CD8-positive, alpha-beta memory T cell (primary cell): ENCODE results near the gene SSPN. TPM values are rescaled to one million over a fixed set of nuclear protein-coding genes. Genes with fewer than 3 reads are reported as not detected.

Experiments
- polyA plus RNA-seq: library from polyadenylated mRNA; unstranded; fragments of 300-500 nt; fragmentation: Illumina TruSeq; gene quantifications from one replicate; pipeline ENCODE4 v1.2.3, GENCODE V29; 2021
- total RNA-seq, 2 experiments: library from RNA; stranded (reverse); gene quantifications; one replicate each; pipeline ENCODE4 v1.2.3, GENCODE V29; 2021

The SSPN gene
- total and polyA plus RNA-seq, 3 experiments from 2014 or later, result not detected

Other genes starting within 250 kb of the SSPN start
- gene RASSF8, start 236.9 kb upstream of the SSPN start, total RNA-seq, result under 1 TPM in 1 of 2 experiments, not detected in 1; 0.31 TPM
- not detected for gene RASSF8, start 236.9 kb upstream of the SSPN start, polyA plus RNA-seq
- gene BHLHE41, start 70.5 kb upstream of the SSPN start, total RNA-seq, result not detected
- not detected for gene BHLHE41, start 70.5 kb upstream of the SSPN start, polyA plus RNA-seq